Measurements from ENCODE around the gene NCOA1.

DNA sequence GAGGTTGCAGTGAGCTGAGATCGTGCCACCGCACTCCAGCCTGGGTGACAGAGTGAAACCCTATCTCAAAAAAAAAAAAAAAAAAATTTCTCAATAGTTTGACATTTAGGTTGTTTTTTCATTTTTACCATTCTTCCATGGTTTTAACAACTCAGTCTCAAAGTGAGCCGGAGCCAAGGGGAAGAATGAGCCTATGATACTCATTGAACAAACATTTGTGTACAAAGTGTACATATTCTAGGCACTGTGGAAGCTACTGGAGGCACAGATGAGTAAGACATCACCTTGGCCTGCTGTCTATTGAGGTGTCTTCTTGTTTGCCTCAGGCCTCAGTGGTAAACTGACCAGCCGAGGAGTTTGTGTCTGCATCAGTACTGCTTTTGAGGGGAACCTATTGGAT, 324.1 kb downstream of the NCOA1 start:
- TF ChIP-seq, protein P1, sequence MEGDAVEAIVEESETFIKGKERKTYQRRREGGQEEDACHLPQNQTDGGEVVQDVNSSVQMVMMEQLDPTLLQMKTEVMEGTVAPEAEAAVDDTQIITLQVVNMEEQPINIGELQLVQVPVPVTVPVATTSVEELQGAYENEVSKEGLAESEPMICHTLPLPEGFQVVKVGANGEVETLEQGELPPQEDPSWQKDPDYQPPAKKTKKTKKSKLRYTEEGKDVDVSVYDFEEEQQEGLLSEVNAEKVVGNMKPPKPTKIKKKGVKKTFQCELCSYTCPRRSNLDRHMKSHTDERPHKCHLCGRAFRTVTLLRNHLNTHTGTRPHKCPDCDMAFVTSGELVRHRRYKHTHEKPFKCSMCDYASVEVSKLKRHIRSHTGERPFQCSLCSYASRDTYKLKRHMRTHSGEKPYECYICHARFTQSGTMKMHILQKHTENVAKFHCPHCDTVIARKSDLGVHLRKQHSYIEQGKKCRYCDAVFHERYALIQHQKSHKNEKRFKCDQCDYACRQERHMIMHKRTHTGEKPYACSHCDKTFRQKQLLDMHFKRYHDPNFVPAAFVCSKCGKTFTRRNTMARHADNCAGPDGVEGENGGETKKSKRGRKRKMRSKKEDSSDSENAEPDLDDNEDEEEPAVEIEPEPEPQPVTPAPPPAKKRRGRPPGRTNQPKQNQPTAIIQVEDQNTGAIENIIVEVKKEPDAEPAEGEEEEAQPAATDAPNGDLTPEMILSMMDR (conservative IDR thresholded peaks at IDR 0.05) = no peak
- TF ChIP-seq EZH2 (IDR thresholded peaks at IDR 0.05; ENCODE audit: low read depth) = no peak
